ENCODE measurements around the gene CENPT. TPM values are rescaled to one million over a fixed set of nuclear protein-coding genes. Genes with fewer than 3 reads are reported as not detected.
A peak's percentile ranks its signal among the peaks of the same experiment; 100 is the strongest.

CENPT gene
- total and polyA plus RNA-seq, 2 of the 13 experiments (the other 11 are each of a cell fraction or from before 2014, with no cell fraction given) = 40.9 to 43.3 TPM

- peak; percentile 65 for TF ChIP-seq KMT2A (CRISPR knock-in tag; IDR thresholded peaks at IDR 0.05)
- peak; percentile 72 for TF ChIP-seq DMAP1 (CRISPR knock-in tag; IDR thresholded peaks at IDR 0.05)
- 0 out of 2 replicates have a peak, but pooled peaks have one; percentile 43 for TF ChIP-seq ZNF3 (CRISPR knock-in tag; IDR thresholded peaks at IDR 0.05)
- peak; percentile 60 to 86 for TF ChIP-seq HMGXB4 (CRISPR knock-in tag; IDR thresholded peaks at IDR 0.05; ENCODE audit: borderline replicate concordance in 1 of 2, low read depth in 1 of 2)
- peak; percentile 58; the same call in 1 of the 2 replicates for TF ChIP-seq ZNF776 (CRISPR knock-in tag; IDR thresholded peaks at IDR 0.05)
- TF ChIP-seq ZBTB39 (CRISPR knock-in tag; IDR thresholded peaks at IDR 0.05) = peak; percentile 82; the same call in 1 of the 2 replicates
- TF ChIP-seq TFAP4 (IDR thresholded peaks at IDR 0.05; ENCODE audit: borderline replicate concordance, low read depth) = peak; percentile 18; the same call in 1 of the 2 replicates
- TF ChIP-seq ZNF607 (CRISPR knock-in tag; IDR thresholded peaks at IDR 0.05; ENCODE audit: borderline replicate concordance) = peak; percentile 82
- TF ChIP-seq ZNF543 (CRISPR knock-in tag; IDR thresholded peaks at IDR 0.05) = no peak; the same call in 1 of the 2 replicates
- 0 out of 2 replicates have a peak, but pooled peaks have one; percentile 23 for TF ChIP-seq ETV5 (CRISPR knock-in tag; IDR thresholded peaks at IDR 0.05; ENCODE audit: borderline replicate concordance)
- no peak for TF ChIP-seq ZMAT5 (CRISPR knock-in tag; IDR thresholded peaks at IDR 0.05; ENCODE audit: borderline replicate concordance, low read depth)
- TF ChIP-seq ZNF7 (CRISPR knock-in tag; IDR thresholded peaks at IDR 0.05) = 0 out of 2 replicates have a peak, but pooled peaks have one; percentile 11
- TF ChIP-seq FOXM1 (CRISPR knock-in tag; IDR thresholded peaks at IDR 0.05) = no peak
- no peak for TF ChIP-seq ZNF660 (CRISPR knock-in tag; IDR thresholded peaks at IDR 0.05; ENCODE audit: borderline replicate concordance, low read depth)
- TF ChIP-seq TBP (CRISPR knock-in tag; IDR thresholded peaks at IDR 0.05) = no peak
- TF ChIP-seq ZNF501 (CRISPR knock-in tag; IDR thresholded peaks at IDR 0.05) = peak; percentile 91
- peak; percentile 73 for TF ChIP-seq ZNF605 (CRISPR knock-in tag; IDR thresholded peaks at IDR 0.05)
- 0 out of 2 replicates have a peak, but pooled peaks have one; percentile 5 for TF ChIP-seq SP4 (CRISPR knock-in tag; IDR thresholded peaks at IDR 0.05)
- TF ChIP-seq ZNF484 (CRISPR knock-in tag; IDR thresholded peaks at IDR 0.05; ENCODE audit: borderline replicate concordance, low read depth) = no peak; the same call in 1 of the 2 replicates
- no peak; the same call in 1 of the 2 replicates for TF ChIP-seq MTERF4 (CRISPR knock-in tag; IDR thresholded peaks at IDR 0.05)
- TF ChIP-seq ZNF557 (CRISPR knock-in tag; IDR thresholded peaks at IDR 0.05) = no peak
- 0 out of 2 replicates have a peak, but pooled peaks have one; percentile 36 for TF ChIP-seq ZNF10 (CRISPR knock-in tag; IDR thresholded peaks at IDR 0.05; ENCODE audit: borderline replicate concordance, low read depth)
These were observed 4.8 kb downstream of the CENPT start (continued) for GRCh38 chr16:67842509-67843342.
